HEK293 (cell line): ENCODE data around the gene COL4A1.

Source experiments
- CTCF ChIA-PET: fragments of 350-600 bp; formaldehyde crosslinking; extraction: SDS; loops from one replicate; lab custom pipeline; 2021; ENCODE audit warnings: antibody characterized with exemption; lab: Yijun Ruan, JAX
- POLR2A ChIA-PET: fragments of 300-600 bp; formaldehyde crosslinking; extraction: SDS; loops from one replicate; lab custom pipeline; 2020; ENCODE audit warnings: antibody characterized with exemption, inconsistent platforms; lab: Yijun Ruan, JAX
- H3K27ac ChIP-seq: fragments of 200-500 bp; sonication (Bioruptor generic); 2 replicates; pipeline ENCODE4 v1.5.1; 2014; ENCODE audit warnings: low read depth, low read length, control low read depth, inconsistent platforms; ENCODE audit errors: extremely low read depth
- H3K36me3 ChIP-seq, 2 experiments: fragments of 200-500 bp in 1 of 2; sonication (Bioruptor generic) in 1 of 2; 1 replicate in 1 of 2; 2 replicates in 1 of 2; pipeline ENCODE4 v1.5.1; 2014 to 2017; ENCODE audit warnings: inconsistent platforms in 2 of 2, low read length in 2 of 2; ENCODE audit not compliant: control insufficient read depth in 2 of 2, insufficient read depth in 1 of 2
- H3K4me1 ChIP-seq: fragments of 200-500 bp; sonication (Bioruptor generic); 2 replicates; pipeline ENCODE4 v1.5.1; 2014; ENCODE audit warnings: mild to moderate bottlenecking, low read length, inconsistent platforms; ENCODE audit not compliant: control insufficient read depth, insufficient read depth
- H3K4me3 ChIP-seq: 2 replicates; pipeline ENCODE4 v1.5.1; 2011; ENCODE audit warnings: low read depth, mild to moderate bottlenecking, control low read depth, low read length, moderate library complexity
- H3K9me3 ChIP-seq: fragments of 200-500 bp; sonication (Bioruptor generic); 2 replicates; pipeline ENCODE4 v1.5.1; 2014; ENCODE audit warnings: low read depth, low read length, inconsistent platforms; ENCODE audit not compliant: control insufficient read depth, insufficient read depth
- EGR2 ChIP-seq: fragments of 450-650 bp; formaldehyde crosslinking; IDR thresholded peaks from 2 replicates; pipeline ENCODE4 v1.5.1; 2016; ENCODE audit warnings: low read depth, missing biosample characterization, missing genetic modification characterization
- GFI1B ChIP-seq: fragments of 450-650 bp; formaldehyde crosslinking; IDR thresholded peaks from 2 replicates; pipeline ENCODE4 v1.5.1; 2016; ENCODE audit warnings: missing biosample characterization, missing genetic modification characterization
- GLI2 ChIP-seq: fragments of 450-650 bp; formaldehyde crosslinking; IDR thresholded peaks from 2 replicates; pipeline ENCODE4; 2017; ENCODE audit warnings: missing biosample characterization, missing genetic modification characterization, low read depth, borderline replicate concordance
- GLI4 ChIP-seq: fragments of 450-650 bp; formaldehyde crosslinking; IDR thresholded peaks from 2 replicates; pipeline ENCODE4 v1.5.1; 2016; ENCODE audit warnings: missing biosample characterization, missing genetic modification characterization
- HOXD13 ChIP-seq: sonication (generic); formaldehyde crosslinking; IDR thresholded peaks from 2 replicates; pipeline ENCODE4 v1.8.0; 2022; ENCODE audit warnings: missing genetic modification reagents, borderline replicate concordance
- KLF7 ChIP-seq: fragments of 450-650 bp; formaldehyde crosslinking; IDR thresholded peaks from 2 replicates; pipeline ENCODE4 v1.5.1; 2016; ENCODE audit warnings: missing biosample characterization, missing genetic modification characterization, borderline replicate concordance
- YY2 ChIP-seq: fragments of 450-650 bp; formaldehyde crosslinking; IDR thresholded peaks from 2 replicates; pipeline ENCODE4 v1.5.1; 2016; ENCODE audit warnings: missing biosample characterization, missing genetic modification characterization
- ZFHX2 ChIP-seq: fragments of 450-650 bp; formaldehyde crosslinking; conservative IDR thresholded peaks from 2 replicates; pipeline ENCODE4 v1.5.1; 2016; ENCODE audit warnings: missing biosample characterization, missing genetic modification characterization
- ZNF112 ChIP-seq: fragments of 450-650 bp; formaldehyde crosslinking; IDR thresholded peaks from 2 replicates; pipeline ENCODE4 v1.5.0; 2017; ENCODE audit warnings: missing biosample characterization, missing genetic modification characterization
- ZNF175 ChIP-seq: fragments of 450-650 bp; formaldehyde crosslinking; IDR thresholded peaks from 2 replicates; pipeline ENCODE4 v1.5.1; 2016; ENCODE audit warnings: missing biosample characterization, missing genetic modification characterization
- ZNF24 ChIP-seq: fragments of 450-650 bp; formaldehyde crosslinking; IDR thresholded peaks from 2 replicates; pipeline ENCODE4 v1.5.1; 2016; ENCODE audit warnings: missing biosample characterization, missing genetic modification characterization
- ZNF391 ChIP-seq: fragments of 450-650 bp; formaldehyde crosslinking; IDR thresholded peaks from 2 replicates; pipeline ENCODE4 v1.5.1; 2016; ENCODE audit warnings: low read depth, missing biosample characterization, missing genetic modification characterization, borderline replicate concordance
- ZNF416 ChIP-seq: fragments of 450-650 bp; formaldehyde crosslinking; IDR thresholded peaks from 2 replicates; pipeline ENCODE4 v1.5.1; 2016; ENCODE audit warnings: missing biosample characterization, missing genetic modification characterization
- ZNF426 ChIP-seq: fragments of 450-650 bp; formaldehyde crosslinking; IDR thresholded peaks from 2 replicates; pipeline ENCODE4 v1.5.1; 2017; ENCODE audit warnings: missing biosample characterization, missing genetic modification characterization, mild to moderate bottlenecking, inconsistent platforms, moderate library complexity
- ZNF513 ChIP-seq: fragments of 450-650 bp; IDR thresholded peaks from 2 replicates; pipeline ENCODE4 v1.5.1; 2018; ENCODE audit warnings: missing biosample characterization, missing genetic modification characterization
- ZNF548 ChIP-seq: fragments of 450-650 bp; formaldehyde crosslinking; IDR thresholded peaks from 2 replicates; pipeline ENCODE4 v1.5.1; 2016; ENCODE audit warnings: missing biosample characterization, missing genetic modification characterization
- ZNF610 ChIP-seq: fragments of 450-650 bp; formaldehyde crosslinking; IDR thresholded peaks from 2 replicates; pipeline ENCODE4 v1.5.1; 2016; ENCODE audit warnings: missing biosample characterization, missing genetic modification characterization, borderline replicate concordance
- ZNF692 ChIP-seq: fragments of 450-650 bp; formaldehyde crosslinking; IDR thresholded peaks from 2 replicates; pipeline ENCODE4 v1.5.1; 2016; ENCODE audit warnings: missing biosample characterization, missing genetic modification characterization
- ZNF837 ChIP-seq: fragments of 450-650 bp; formaldehyde crosslinking; IDR thresholded peaks from 2 replicates; pipeline ENCODE4 v1.5.1; 2016; ENCODE audit warnings: missing biosample characterization, missing genetic modification characterization
- TF ChIP-seq, protein P1 (sequence below): fragments of 450-650 bp; formaldehyde crosslinking; IDR thresholded peaks from 2 replicates; pipeline ENCODE4 v1.5.1; 2017; ENCODE audit warnings: missing biosample characterization, missing genetic modification characterization
- TF ChIP-seq, protein P2 (sequence below): fragments of 450-650 bp; formaldehyde crosslinking; IDR thresholded peaks from 2 replicates; pipeline ENCODE4 v1.5.1; 2016; ENCODE audit warnings: missing biosample characterization, missing genetic modification characterization
- TF ChIP-seq, protein P3 (sequence below): fragments of 450-650 bp; formaldehyde crosslinking; IDR thresholded peaks from 2 replicates; pipeline ENCODE4 v1.5.1; 2016; ENCODE audit warnings: missing biosample characterization, missing genetic modification characterization
- TF ChIP-seq, protein P4 (sequence below): fragments of 450-650 bp; formaldehyde crosslinking; IDR thresholded peaks from 2 replicates; pipeline ENCODE4 v1.5.0; 2017; ENCODE audit warnings: missing biosample characterization, missing genetic modification characterization, borderline replicate concordance
- TF ChIP-seq, protein P5 (sequence below): fragments of 450-650 bp; formaldehyde crosslinking; IDR thresholded peaks from 2 replicates; pipeline ENCODE4 v1.5.1; 2017; ENCODE audit warnings: missing biosample characterization, missing genetic modification characterization

COL4A1 gene

DNA sequence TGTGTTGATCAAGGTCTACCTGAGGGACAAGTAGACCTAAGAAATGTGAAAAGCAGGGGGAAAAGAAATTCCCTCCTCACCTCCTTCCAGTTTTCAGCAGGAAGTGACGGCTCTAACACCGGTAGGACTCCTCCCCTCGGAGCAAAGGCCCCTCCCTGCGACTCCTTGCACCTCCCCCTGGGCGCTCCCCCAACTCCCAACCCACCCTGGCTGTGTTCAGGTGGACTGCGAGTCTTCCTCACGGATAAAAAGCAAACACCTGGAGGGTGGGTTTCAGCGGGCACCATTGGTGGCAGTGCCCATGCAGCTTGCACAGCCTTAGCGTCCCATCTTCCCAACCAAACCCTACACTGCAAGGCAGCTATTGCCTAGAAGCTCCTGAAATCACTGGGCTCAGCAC is 124.5 kb downstream of the COL4A1 start:
- H3K36me3 ChIP-seq, result peaks cover 0 to 14% of the 10 kb centered on the region in 2 experiments; a peak in 1 of 3 replicates
- peaks cover 2% of the 10 kb centered on the region; the same call in 1 of the 2 replicates for H3K4me1 ChIP-seq
- ChIA-PET POLR2A (no interaction called here), CTCF (no interaction called here)
- H3K9me3 ChIP-seq, result no peaks in the 10 kb centered on the region
- no peak for TF ChIP-seq ZNF416
- TF ChIP-seq ZNF513, result no peak
- TF ChIP-seq, protein P1, sequence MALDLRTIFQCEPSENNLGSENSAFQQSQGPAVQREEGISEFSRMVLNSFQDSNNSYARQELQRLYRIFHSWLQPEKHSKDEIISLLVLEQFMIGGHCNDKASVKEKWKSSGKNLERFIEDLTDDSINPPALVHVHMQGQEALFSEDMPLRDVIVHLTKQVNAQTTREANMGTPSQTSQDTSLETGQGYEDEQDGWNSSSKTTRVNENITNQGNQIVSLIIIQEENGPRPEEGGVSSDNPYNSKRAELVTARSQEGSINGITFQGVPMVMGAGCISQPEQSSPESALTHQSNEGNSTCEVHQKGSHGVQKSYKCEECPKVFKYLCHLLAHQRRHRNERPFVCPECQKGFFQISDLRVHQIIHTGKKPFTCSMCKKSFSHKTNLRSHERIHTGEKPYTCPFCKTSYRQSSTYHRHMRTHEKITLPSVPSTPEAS (tag by site-specific recombination), result no peak
- no peak for TF ChIP-seq ZNF548
- TF ChIP-seq GLI4 (tag by site-specific recombination), result no peak
- TF ChIP-seq HOXD13, result no peak
- no peak for TF ChIP-seq ZNF175
- no peak for TF ChIP-seq YY2 (tag by site-specific recombination)
- no peak for TF ChIP-seq GFI1B (tag by site-specific recombination)
- no peak for TF ChIP-seq ZNF837 (tag by site-specific recombination)
- TF ChIP-seq ZNF391, result no peak
- TF ChIP-seq ZNF426 (tag by site-specific recombination), result no peak
- TF ChIP-seq, protein P2, sequence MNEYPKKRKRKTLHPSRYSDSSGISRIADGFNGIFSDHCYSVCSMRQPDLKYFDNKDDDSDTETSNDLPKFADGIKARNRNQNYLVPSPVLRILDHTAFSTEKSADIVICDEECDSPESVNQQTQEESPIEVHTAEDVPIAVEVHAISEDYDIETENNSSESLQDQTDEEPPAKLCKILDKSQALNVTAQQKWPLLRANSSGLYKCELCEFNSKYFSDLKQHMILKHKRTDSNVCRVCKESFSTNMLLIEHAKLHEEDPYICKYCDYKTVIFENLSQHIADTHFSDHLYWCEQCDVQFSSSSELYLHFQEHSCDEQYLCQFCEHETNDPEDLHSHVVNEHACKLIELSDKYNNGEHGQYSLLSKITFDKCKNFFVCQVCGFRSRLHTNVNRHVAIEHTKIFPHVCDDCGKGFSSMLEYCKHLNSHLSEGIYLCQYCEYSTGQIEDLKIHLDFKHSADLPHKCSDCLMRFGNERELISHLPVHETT (tag by site-specific recombination), result no peak
- TF ChIP-seq ZNF112 (tag by site-specific recombination), result no peak
- H3K27ac ChIP-seq, result no peak overlapping the region
- no peak overlapping the region for H3K4me3 ChIP-seq

GRCh38 chr13:110182003-110182402 is 125.0 kb downstream of the COL4A1 start:
- Histone ChIP-seq H3K4me1 (no peaks in the 10 kb centered on the region), H3K36me3 (peaks cover 0 to 19% of the 10 kb centered on the region in 2 experiments; a peak in 1 of 3 replicates), H3K9me3 (no peaks in the 10 kb centered on the region), H3K27ac (no peak overlapping the region), H3K4me3 (no peak overlapping the region)
- ChIA-PET POLR2A (no interaction called here), CTCF (no interaction called here)
- TF ChIP-seq KLF7 (tag by site-specific recombination) (no peak), ZNF513 (no peak), ZNF24 (tag by site-specific recombination) (no peak), EGR2 (tag by site-specific recombination) (no peak), ZNF692 (no peak), GLI2 (tag by site-specific recombination) (no peak), ZFHX2 (tag by site-specific recombination) (no peak), ZNF610 (tag by site-specific recombination) (no peak)
- TF ChIP-seq, protein P3, sequence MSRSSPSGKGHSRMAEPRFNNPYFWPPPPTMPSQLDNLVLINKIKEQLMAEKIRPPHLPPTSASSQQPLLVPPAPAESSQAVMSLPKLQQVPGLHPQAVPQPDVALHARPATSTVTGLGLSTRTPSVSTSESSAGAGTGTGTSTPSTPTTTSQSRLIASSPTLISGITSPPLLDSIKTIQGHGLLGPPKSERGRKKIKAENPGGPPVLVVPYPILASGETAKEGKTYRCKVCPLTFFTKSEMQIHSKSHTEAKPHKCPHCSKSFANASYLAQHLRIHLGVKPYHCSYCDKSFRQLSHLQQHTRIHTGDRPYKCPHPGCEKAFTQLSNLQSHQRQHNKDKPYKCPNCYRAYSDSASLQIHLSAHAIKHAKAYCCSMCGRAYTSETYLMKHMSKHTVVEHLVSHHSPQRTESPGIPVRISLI (tag by site-specific recombination), result no peak
- TF ChIP-seq, protein P4, sequence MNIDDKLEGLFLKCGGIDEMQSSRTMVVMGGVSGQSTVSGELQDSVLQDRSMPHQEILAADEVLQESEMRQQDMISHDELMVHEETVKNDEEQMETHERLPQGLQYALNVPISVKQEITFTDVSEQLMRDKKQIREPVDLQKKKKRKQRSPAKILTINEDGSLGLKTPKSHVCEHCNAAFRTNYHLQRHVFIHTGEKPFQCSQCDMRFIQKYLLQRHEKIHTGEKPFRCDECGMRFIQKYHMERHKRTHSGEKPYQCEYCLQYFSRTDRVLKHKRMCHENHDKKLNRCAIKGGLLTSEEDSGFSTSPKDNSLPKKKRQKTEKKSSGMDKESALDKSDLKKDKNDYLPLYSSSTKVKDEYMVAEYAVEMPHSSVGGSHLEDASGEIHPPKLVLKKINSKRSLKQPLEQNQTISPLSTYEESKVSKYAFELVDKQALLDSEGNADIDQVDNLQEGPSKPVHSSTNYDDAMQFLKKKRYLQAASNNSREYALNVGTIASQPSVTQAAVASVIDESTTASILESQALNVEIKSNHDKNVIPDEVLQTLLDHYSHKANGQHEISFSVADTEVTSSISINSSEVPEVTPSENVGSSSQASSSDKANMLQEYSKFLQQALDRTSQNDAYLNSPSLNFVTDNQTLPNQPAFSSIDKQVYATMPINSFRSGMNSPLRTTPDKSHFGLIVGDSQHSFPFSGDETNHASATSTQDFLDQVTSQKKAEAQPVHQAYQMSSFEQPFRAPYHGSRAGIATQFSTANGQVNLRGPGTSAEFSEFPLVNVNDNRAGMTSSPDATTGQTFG (tag by site-specific recombination), result no peak
- TF ChIP-seq, protein P5, sequence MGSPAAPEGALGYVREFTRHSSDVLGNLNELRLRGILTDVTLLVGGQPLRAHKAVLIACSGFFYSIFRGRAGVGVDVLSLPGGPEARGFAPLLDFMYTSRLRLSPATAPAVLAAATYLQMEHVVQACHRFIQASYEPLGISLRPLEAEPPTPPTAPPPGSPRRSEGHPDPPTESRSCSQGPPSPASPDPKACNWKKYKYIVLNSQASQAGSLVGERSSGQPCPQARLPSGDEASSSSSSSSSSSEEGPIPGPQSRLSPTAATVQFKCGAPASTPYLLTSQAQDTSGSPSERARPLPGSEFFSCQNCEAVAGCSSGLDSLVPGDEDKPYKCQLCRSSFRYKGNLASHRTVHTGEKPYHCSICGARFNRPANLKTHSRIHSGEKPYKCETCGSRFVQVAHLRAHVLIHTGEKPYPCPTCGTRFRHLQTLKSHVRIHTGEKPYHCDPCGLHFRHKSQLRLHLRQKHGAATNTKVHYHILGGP (tag by site-specific recombination), result no peak
